PC-9 (cell line): ENCODE results near the gene CBX5.

Source experiments
- EZH2 ChIP-seq: fragments of 200-600 bp; sonication (generic); IDR thresholded peaks from 2 replicates; pipeline ENCODE4 v1.8.0; 2017; ENCODE audit warnings: antibody characterized with exemption, low read depth
- TF ChIP-seq, protein P1 (sequence below): fragments of 200-600 bp; sonication (generic); conservative IDR thresholded peaks from 2 replicates; pipeline ENCODE4 v1.6.1; 2017; ENCODE audit warnings: mixed run types, antibody characterized with exemption, mild to moderate bottlenecking, moderate library complexity

DNA sequence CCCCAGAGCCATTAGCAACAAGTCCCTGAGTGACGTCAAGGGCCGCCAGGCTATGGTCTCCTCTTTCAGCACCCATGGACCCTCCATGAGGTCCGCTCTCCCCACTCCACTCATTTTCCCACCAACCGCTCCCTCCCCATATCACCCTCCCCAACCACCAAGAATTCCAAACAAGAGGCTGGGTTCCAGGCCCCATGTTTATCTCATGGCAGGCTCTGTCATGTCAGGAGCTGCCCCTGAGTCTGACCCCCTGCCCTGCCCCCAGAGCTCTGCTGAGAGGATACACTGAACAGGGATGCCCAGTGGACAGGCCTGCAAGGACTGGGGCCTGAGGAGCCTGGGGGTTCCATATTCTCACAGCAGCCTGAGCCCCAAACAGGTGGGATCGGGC lies 69.5 kb downstream of the CBX5 start:
- TF ChIP-seq EZH2: no peak
- TF ChIP-seq, protein P1, sequence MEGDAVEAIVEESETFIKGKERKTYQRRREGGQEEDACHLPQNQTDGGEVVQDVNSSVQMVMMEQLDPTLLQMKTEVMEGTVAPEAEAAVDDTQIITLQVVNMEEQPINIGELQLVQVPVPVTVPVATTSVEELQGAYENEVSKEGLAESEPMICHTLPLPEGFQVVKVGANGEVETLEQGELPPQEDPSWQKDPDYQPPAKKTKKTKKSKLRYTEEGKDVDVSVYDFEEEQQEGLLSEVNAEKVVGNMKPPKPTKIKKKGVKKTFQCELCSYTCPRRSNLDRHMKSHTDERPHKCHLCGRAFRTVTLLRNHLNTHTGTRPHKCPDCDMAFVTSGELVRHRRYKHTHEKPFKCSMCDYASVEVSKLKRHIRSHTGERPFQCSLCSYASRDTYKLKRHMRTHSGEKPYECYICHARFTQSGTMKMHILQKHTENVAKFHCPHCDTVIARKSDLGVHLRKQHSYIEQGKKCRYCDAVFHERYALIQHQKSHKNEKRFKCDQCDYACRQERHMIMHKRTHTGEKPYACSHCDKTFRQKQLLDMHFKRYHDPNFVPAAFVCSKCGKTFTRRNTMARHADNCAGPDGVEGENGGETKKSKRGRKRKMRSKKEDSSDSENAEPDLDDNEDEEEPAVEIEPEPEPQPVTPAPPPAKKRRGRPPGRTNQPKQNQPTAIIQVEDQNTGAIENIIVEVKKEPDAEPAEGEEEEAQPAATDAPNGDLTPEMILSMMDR: no peak
